Neural crest cell (in vitro differentiated cells): Measurements from ENCODE around the gene OR2A25. TPM values are rescaled to one million over a fixed set of nuclear protein-coding genes. Genes with fewer than 3 reads are reported as not detected.
A peak's percentile ranks its signal among the peaks of the same experiment; 100 is the strongest.

ENCODE experiments used
- DNase-seq: peaks from one replicate; pipeline ENCODE4 v3.0.0; 2021; ENCODE audit warnings: low read depth, mixed read lengths, low spot score
- H3K27ac Mint-ChIP-seq: one replicate; pipeline ENCODE4 v1.8.0; 2021; ENCODE audit warnings: mild to moderate bottlenecking, mixed read lengths; ENCODE audit not compliant: unreplicated experiment
- H3K27me3 Mint-ChIP-seq: 2 replicates; pipeline ENCODE4 v1.8.0; 2021; ENCODE audit warnings: low read depth, mild to moderate bottlenecking, mixed read lengths
- H3K36me3 Mint-ChIP-seq: 2 replicates; pipeline ENCODE4 v1.8.0; 2021; ENCODE audit warnings: low read depth, mild to moderate bottlenecking, mixed read lengths
- H3K4me1 Mint-ChIP-seq: 2 replicates; pipeline ENCODE4 v1.8.0; 2021; ENCODE audit warnings: mixed read lengths
- H3K4me3 Mint-ChIP-seq: one replicate; pipeline ENCODE4 v1.8.0; 2021; ENCODE audit warnings: mild to moderate bottlenecking, mixed read lengths
- H3K9me3 Mint-ChIP-seq: 2 replicates; pipeline ENCODE4 v1.8.0; 2021; ENCODE audit warnings: mixed read lengths
- CTCF ChIP-seq: fragments of 200-600 bp; sonication (generic); conservative IDR thresholded peaks from 2 replicates; pipeline ENCODE4 v1.5.0; 2021; ENCODE audit warnings: antibody characterized with exemption, mild to moderate bottlenecking
- total RNA-seq: library from RNA; stranded (reverse); gene quantifications from 2 replicates; pipeline ENCODE4 v1.2.1, GENCODE V29; 2021

OR2A25 gene
- total RNA-seq, 1 donor from 2014 or later: not detected

- no peaks in the 10 kb centered on the region for H3K9me3 Mint-ChIP-seq
Observed at GRCh38 chr7:144026203-144026883, 43.3 kb upstream of the OR2A25 start.

GRCh38 chr7:144027070-144027469, 42.5 kb upstream of the OR2A25 start:
- no peaks in the 10 kb centered on the region for H3K4me1 Mint-ChIP-seq
- no peak overlapping the region for H3K4me3 Mint-ChIP-seq
- H3K9me3 Mint-ChIP-seq: no peaks in the 10 kb centered on the region
- no peak overlapping the region for H3K27ac Mint-ChIP-seq
- no peaks in the 10 kb centered on the region for H3K36me3 Mint-ChIP-seq
- DNase-seq: no peak
- H3K27me3 Mint-ChIP-seq: no peaks in the 10 kb centered on the region
- TF ChIP-seq CTCF: peak; percentile 66

More at GRCh38 chr7:144026203-144026883, 43.3 kb upstream of the OR2A25 start:
- TF ChIP-seq CTCF: no peak
- no peak overlapping the region for H3K27ac Mint-ChIP-seq
- no peaks in the 10 kb centered on the region for H3K27me3 Mint-ChIP-seq
- H3K4me3 Mint-ChIP-seq: no peak overlapping the region
- no peaks in the 10 kb centered on the region for H3K36me3 Mint-ChIP-seq
- no peaks in the 10 kb centered on the region for H3K4me1 Mint-ChIP-seq
- DNase-seq: no peak

- no peak for TF ChIP-seq CTCF
- Mint-ChIP-seq H3K4me1 (no peaks in the 10 kb centered on the region), H3K4me3 (no peak overlapping the region), H3K9me3 (no peaks in the 10 kb centered on the region), H3K27ac (no peak overlapping the region), H3K36me3 (no peaks in the 10 kb centered on the region), H3K27me3 (no peaks in the 10 kb centered on the region)
- DNase-seq: no peak
Observed at GRCh38 chr7:144027974-144028373, 41.6 kb upstream of the OR2A25 start.

- Mint-ChIP-seq H3K27me3 (no peaks in the 10 kb centered on the region), H3K9me3 (no peaks in the 10 kb centered on the region), H3K4me1 (no peaks in the 10 kb centered on the region), H3K36me3 (no peaks in the 10 kb centered on the region), H3K27ac (no peak overlapping the region), H3K4me3 (no peak overlapping the region)
- no peak for DNase-seq
- no peak for TF ChIP-seq CTCF
Observed at GRCh38 chr7:144028547-144028946, 41.1 kb upstream of the OR2A25 start.

GRCh38 chr7:144032516-144032915, 37.1 kb upstream of the OR2A25 start:
- H3K27me3 Mint-ChIP-seq: no peaks in the 10 kb centered on the region
- no peak for DNase-seq
- no peak overlapping the region for H3K4me3 Mint-ChIP-seq
- no peak overlapping the region for H3K27ac Mint-ChIP-seq
- H3K36me3 Mint-ChIP-seq: no peaks in the 10 kb centered on the region
- no peaks in the 10 kb centered on the region for H3K4me1 Mint-ChIP-seq
- no peak for TF ChIP-seq CTCF
- no peaks in the 10 kb centered on the region for H3K9me3 Mint-ChIP-seq
